HuH-7 (cell line): ENCODE data around the gene PIK3IP1.

ENCODE experiments used
- DNase-seq: peaks from one replicate; pipeline ENCODE4 v3.0.0; 2011; ENCODE audit warnings: low spot score

PIK3IP1 gene

GRCh38 chr22:31308181-31308580, 15.9 kb upstream of the PIK3IP1 start:
- DNase-seq: no peak

GRCh38 chr22:31305194-31305593, 12.9 kb upstream of the PIK3IP1 start:
- no peak for DNase-seq

- no peak for DNase-seq
Measured at GRCh38 chr22:31302537-31302936, 10.2 kb upstream of the PIK3IP1 start.

- DNase-seq: no peak
Measured at GRCh38 chr22:31302006-31302405, 9.7 kb upstream of the PIK3IP1 start.

- DNase-seq: no peak
Measured at GRCh38 chr22:31300896-31301295, 8.6 kb upstream of the PIK3IP1 start.

- DNase-seq: no peak
Measured at GRCh38 chr22:31295831-31296657, 3.8 kb upstream of the PIK3IP1 start.

GRCh38 chr22:31295360-31295759, 3.1 kb upstream of the PIK3IP1 start:
- no peak for DNase-seq

GRCh38 chr22:31291481-31292235, 630 bp downstream of the PIK3IP1 start:
- no peak for DNase-seq

GRCh38 chr22:31290494-31291471, 1.5 kb downstream of the PIK3IP1 start:
- DNase-seq: peak; percentile 97

GRCh38 chr22:31289344-31289743, 2.9 kb downstream of the PIK3IP1 start:
- DNase-seq: no peak

GRCh38 chr22:31288496-31289240, 3.6 kb downstream of the PIK3IP1 start:
- no peak for DNase-seq

GRCh38 chr22:31287818-31288495, 4.3 kb downstream of the PIK3IP1 start:
- DNase-seq: no peak

GRCh38 chr22:31286360-31287255, 5.7 kb downstream of the PIK3IP1 start:
- no peak for DNase-seq

- no peak for DNase-seq
Measured at GRCh38 chr22:31284281-31285155, 7.8 kb downstream of the PIK3IP1 start.

- no peak for DNase-seq
Measured at GRCh38 chr22:31282748-31283468, 9.4 kb downstream of the PIK3IP1 start.

- no peak for DNase-seq
Measured at GRCh38 chr22:31281733-31282132, 10.6 kb downstream of the PIK3IP1 start.

GRCh38 chr22:31279821-31280505, 12.3 kb downstream of the PIK3IP1 start:
- DNase-seq: no peak

- DNase-seq: no peak
Measured at GRCh38 chr22:31279327-31279669, 13.0 kb downstream of the PIK3IP1 start.
